Peyer's patch (tissue), 4 donors: ENCODE data around the gene KRTAP5-10. TPM values are rescaled to one million over a fixed set of nuclear protein-coding genes. Genes with fewer than 3 reads are reported as not detected.

ENCODE experiments used
- DNase-seq, 3 donors: peaks; one replicate each; pipeline ENCODE4 v3.0.0-alpha.2; 2017 to 2019
- H3K27ac ChIP-seq, 4 donors: fragments of 200-600 bp; sonication (generic); one replicate each; pipeline ENCODE4 v1.5.1; 2016 to 2019
- H3K27me3 ChIP-seq, 2 donors: fragments of 200-600 bp; sonication (generic); one replicate each; pipeline ENCODE4 v1.5.1; 2019
- H3K36me3 ChIP-seq, 3 donors: fragments of 200-600 bp; sonication (generic); one replicate each; pipeline ENCODE4 v1.5.1; 2016 to 2019
- H3K4me1 ChIP-seq, 4 donors: fragments of 200-600 bp; sonication (generic); one replicate each; pipeline ENCODE4 v1.5.1; 2016 to 2019
- H3K4me3 ChIP-seq, 4 donors: fragments of 200-600 bp; sonication (generic); 1 replicate in 3 of 4; 2 replicates in 1 of 4; pipeline ENCODE4 v1.5.1; 2016 to 2019; ENCODE audit warnings: mild to moderate bottlenecking in 1 of 4
- H3K9me3 ChIP-seq, 4 donors: fragments of 200-600 bp; sonication (generic); one replicate each; pipeline ENCODE4 v1.5.1; 2016 to 2019; ENCODE audit warnings: mild to moderate bottlenecking in 1 of 4
- CTCF ChIP-seq, 6 experiments: fragments of 450-650 bp in 4 of 6; fragments of 200-600 bp in 2 of 6; sonication (generic) in 1 of 6; IDR thresholded peaks; one replicate each; pipeline ENCODE4 v1.5.1; 2017 to 2019; ENCODE audit warnings: antibody characterized with exemption in 6 of 6, mild to moderate bottlenecking in 3 of 6, moderate library complexity in 1 of 6
- POLR2A ChIP-seq, 2 donors: fragments of 450-650 bp; IDR thresholded peaks; one replicate each; pipeline ENCODE4 v1.5.1; 2017; ENCODE audit warnings: antibody characterized with exemption in 2 of 2, mild to moderate bottlenecking in 2 of 2, moderate library complexity in 2 of 2
- total RNA-seq, 4 donors: library from RNA; depleted of rRNA; stranded (reverse); fragments of >200 nt; gene quantifications; one replicate each; pipeline ENCODE4 v1.1.0, GENCODE V29; 2016

KRTAP5-10 gene
- total RNA-seq, 4 donors from 2014 or later = not detected

DNA sequence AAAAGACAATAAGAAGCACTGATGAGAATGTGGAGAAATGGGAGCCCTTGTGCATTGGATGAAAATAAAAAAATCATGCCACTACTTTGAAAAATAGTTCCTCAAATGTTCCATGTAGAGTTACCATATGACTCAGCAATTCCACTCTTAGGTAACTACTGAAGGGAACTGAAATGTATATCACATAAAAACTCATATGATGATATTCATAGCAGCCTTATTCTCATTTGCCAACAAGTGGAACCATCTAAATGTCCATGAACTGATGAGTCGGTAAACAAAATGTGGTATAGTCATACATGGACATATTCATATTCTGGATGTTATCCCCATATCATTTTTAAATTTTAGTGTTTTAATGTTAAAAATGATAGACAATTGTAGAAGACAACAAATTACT, 13.7 kb upstream of the KRTAP5-10 start:
- no peaks in the 10 kb centered on the region for H3K27me3 ChIP-seq
- no peak overlapping the region for H3K27ac ChIP-seq
- no peaks in the 10 kb centered on the region for H3K36me3 ChIP-seq
- TF ChIP-seq POLR2A (IDR thresholded peaks at IDR 0.05) = no peak
- no peak for TF ChIP-seq CTCF (IDR thresholded peaks at IDR 0.05)
- no peak overlapping the region for H3K4me3 ChIP-seq
- H3K4me1 ChIP-seq = no peaks in the 10 kb centered on the region
- no peaks in the 10 kb centered on the region for H3K9me3 ChIP-seq
- no peak for DNase-seq

DNA sequence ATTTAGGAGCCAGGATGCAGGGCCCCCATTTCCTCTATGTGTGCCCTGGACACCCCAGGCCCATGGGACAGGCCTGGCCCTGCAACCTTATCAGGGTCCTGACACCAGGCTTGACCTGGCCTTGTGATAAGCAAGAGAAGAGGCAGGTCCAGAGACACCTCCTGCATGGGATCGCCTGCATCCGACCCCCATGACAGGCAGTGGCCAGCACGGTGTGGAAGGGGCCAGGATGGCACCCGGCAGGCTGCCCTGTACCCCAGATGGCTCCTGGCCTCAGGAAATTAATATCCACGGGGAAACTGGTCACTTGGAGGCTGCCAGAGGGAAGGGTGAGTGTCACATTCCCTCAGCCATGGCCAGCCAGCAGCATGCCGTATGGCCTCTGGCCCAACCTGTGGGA, 10.4 kb upstream of the KRTAP5-10 start:
- DNase-seq = no peak
- no peaks in the 10 kb centered on the region for H3K27me3 ChIP-seq
- no peaks in the 10 kb centered on the region for H3K4me1 ChIP-seq
- no peak overlapping the region for H3K4me3 ChIP-seq
- TF ChIP-seq CTCF (IDR thresholded peaks at IDR 0.05) (no peak), POLR2A (IDR thresholded peaks at IDR 0.05) (no peak)
- H3K27ac ChIP-seq = no peak overlapping the region
- H3K36me3 ChIP-seq = no peaks in the 10 kb centered on the region
- no peaks in the 10 kb centered on the region for H3K9me3 ChIP-seq

- Histone ChIP-seq H3K27ac (no peak overlapping the region), H3K4me1 (no peaks in the 10 kb centered on the region), H3K36me3 (no peaks in the 10 kb centered on the region), H3K27me3 (no peaks in the 10 kb centered on the region), H3K9me3 (no peaks in the 10 kb centered on the region), H3K4me3 (no peak overlapping the region)
- no peak for DNase-seq
- TF ChIP-seq CTCF (IDR thresholded peaks at IDR 0.05) = no peak
- TF ChIP-seq POLR2A (IDR thresholded peaks at IDR 0.05) = no peak
These were observed 9.9 kb upstream of the KRTAP5-10 start for GRCh38 chr11:71555508-71555907.

DNA sequence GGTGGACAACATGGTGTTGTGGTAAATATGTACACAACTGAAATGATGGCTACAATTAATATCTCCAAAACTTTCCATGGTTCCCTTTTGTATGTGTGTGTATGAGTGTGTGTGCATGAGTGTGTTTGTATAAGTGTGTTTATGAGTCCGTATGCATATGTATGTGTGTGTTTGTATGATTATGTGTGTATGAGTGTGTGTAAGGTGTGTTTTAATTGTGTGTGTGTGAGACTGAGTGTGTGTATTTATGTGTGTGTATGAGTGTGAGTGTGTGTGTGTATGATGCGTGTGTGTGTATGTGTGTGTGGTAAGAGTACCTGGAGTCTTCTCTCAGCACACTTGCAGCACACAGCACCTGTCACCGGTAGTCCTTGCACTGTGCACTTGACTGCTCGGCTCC, 9.3 kb upstream of the KRTAP5-10 start:
- no peak for DNase-seq
- Histone ChIP-seq H3K4me1 (no peaks in the 10 kb centered on the region), H3K36me3 (no peaks in the 10 kb centered on the region)

GRCh38 chr11:71557257-71557656, 8.1 kb upstream of the KRTAP5-10 start:
- no peak for DNase-seq
- no peak overlapping the region for H3K4me3 ChIP-seq
- no peak overlapping the region for H3K27ac ChIP-seq
- no peaks in the 10 kb centered on the region for H3K36me3 ChIP-seq
- no peaks in the 10 kb centered on the region for H3K9me3 ChIP-seq
- TF ChIP-seq POLR2A (IDR thresholded peaks at IDR 0.05) (no peak), CTCF (IDR thresholded peaks at IDR 0.05) (no peak)
- H3K4me1 ChIP-seq = no peaks in the 10 kb centered on the region
- H3K27me3 ChIP-seq = no peaks in the 10 kb centered on the region

More for the DNA sequence above, 9.3 kb upstream of the KRTAP5-10 start:
- no peaks in the 10 kb centered on the region for H3K27me3 ChIP-seq
- H3K4me3 ChIP-seq = no peak overlapping the region
- no peak overlapping the region for H3K27ac ChIP-seq
- H3K9me3 ChIP-seq = no peaks in the 10 kb centered on the region
- TF ChIP-seq POLR2A (IDR thresholded peaks at IDR 0.05) (no peak), CTCF (IDR thresholded peaks at IDR 0.05) (no peak)

- Histone ChIP-seq H3K27ac (no peak overlapping the region), H3K4me1 (no peaks in the 10 kb centered on the region), H3K9me3 (no peaks in the 10 kb centered on the region), H3K27me3 (no peaks in the 10 kb centered on the region), H3K4me3 (no peak overlapping the region), H3K36me3 (no peaks in the 10 kb centered on the region)
- no peak for DNase-seq
- TF ChIP-seq CTCF (IDR thresholded peaks at IDR 0.05) = no peak
- TF ChIP-seq POLR2A (IDR thresholded peaks at IDR 0.05) = no peak
These were observed 6.4 kb upstream of the KRTAP5-10 start for GRCh38 chr11:71558996-71559395.
